Measurements from ENCODE around the gene BICRA. TPM values are rescaled to one million over a fixed set of nuclear protein-coding genes. Genes with fewer than 3 reads are reported as not detected.

Gene BICRA
- total and polyA plus RNA-seq, 2 donors (not counting 1 experiment from before 2014, with no cell fraction given), result 14.1 to 34.7 TPM

- Histone ChIP-seq H4K20me1 (ENCODE audit: control insufficient read depth, insufficient read depth, low read length, poor library complexity, severe bottlenecking) (no peaks in the 10 kb centered on the region), H3K9me3 (ENCODE audit: control extremely low read depth in 1 of 3, control insufficient read depth in 2 of 3, insufficient read depth in 1 of 3, low read length in 2 of 3) (peaks cover 0 to 5% (median 0%) of the 10 kb centered on the region in 3 donors), H3K79me2 (ENCODE audit: control insufficient read depth, insufficient read depth, low read length) (no peaks in the 10 kb centered on the region), H3K27me3 (replicated peaks in 1 of 4; ENCODE audit: control extremely low read depth in 1 of 4, control insufficient read depth in 3 of 4, insufficient read depth in 4 of 4, low read length in 3 of 4) (peaks cover 0 to 12% (median 0%) of the 10 kb centered on the region in 4 experiments), H3K27ac (ENCODE audit: low read length in 2 of 2) (no peak overlapping the region), H2AFZ (ENCODE audit: insufficient read depth, low read depth, low read length, poor library complexity, severe bottlenecking) (no peak overlapping the region), H3K4me1 (ENCODE audit: control insufficient read depth in 2 of 2, insufficient read depth in 2 of 2, low read length in 2 of 2) (no peaks in the 10 kb centered on the region), H3K4me3 (ENCODE audit: control extremely low read depth in 1 of 5, extremely low read depth in 1 of 5, insufficient read depth in 1 of 5, low read depth in 2 of 5, low read length in 4 of 5) (no peak overlapping the region), H3K9ac (ENCODE audit: low read length) (no peak overlapping the region), H3K36me3 (replicated peaks in 1 of 2; ENCODE audit: control extremely low read depth in 1 of 2, control insufficient read depth in 1 of 2, extremely low read depth in 1 of 2, insufficient read depth in 2 of 2, low read length in 1 of 2) (no peaks in the 10 kb centered on the region), H3K4me2 (replicated peaks; ENCODE audit: low read depth, low read length, poor library complexity, severe bottlenecking) (no peak overlapping the region)
- H3K9me3 Mint-ChIP-seq (ENCODE audit: insufficient read depth), result no peaks in the 10 kb centered on the region
- intact Hi-C loops (cut with micrococcal nuclease), result no loop called here
- ChIA-PET POLR2A (no interaction called here), CTCF (no interaction called here)
- no peaks in the 10 kb centered on the region for H3K4me1 Mint-ChIP-seq
- no peak overlapping the region for H3K27ac Mint-ChIP-seq
- H3K4me3 Mint-ChIP-seq, result no peak overlapping the region
- 93% methylated on average over 12 of the region's 14 CpGs for WGBS (ENCODE audit: insufficient coverage)
- ATAC-seq (ENCODE audit: low read depth) (no peak), DNase-seq (no peak)
- peaks cover 34% of the 10 kb centered on the region for H3K27me3 Mint-ChIP-seq
- TF ChIP-seq EZH2 (IDR thresholded peaks at IDR 0.05; ENCODE audit: borderline replicate concordance, insufficient read depth, low read depth, low read length, poor library complexity, severe bottlenecking) (no peak), CTCF (IDR thresholded peaks at IDR 0.05) (no peak)
Observed at GRCh38 chr19:47720669-47721422, 111.9 kb downstream of the BICRA start.

- no peak overlapping the region for H3K4me3 ChIP-seq (ENCODE audit: control extremely low read depth in 1 of 5, extremely low read depth in 1 of 5, insufficient read depth in 1 of 5, low read depth in 2 of 5, low read length in 4 of 5)
- H3K4me2 ChIP-seq (replicated peaks; ENCODE audit: low read depth, low read length, poor library complexity, severe bottlenecking), result no peak overlapping the region
- ATAC-seq (ENCODE audit: low read depth) (no peak), DNase-seq (no peak)
- peaks cover 0 to 9% (median 0%) of the 10 kb centered on the region in 4 experiments for H3K27me3 ChIP-seq (replicated peaks in 1 of 4; ENCODE audit: control extremely low read depth in 1 of 4, control insufficient read depth in 3 of 4, insufficient read depth in 4 of 4, low read length in 3 of 4)
- no peaks in the 10 kb centered on the region for H3K79me2 ChIP-seq (ENCODE audit: control insufficient read depth, insufficient read depth, low read length)
- H3K4me1 Mint-ChIP-seq, result no peaks in the 10 kb centered on the region
- no peak overlapping the region for H2AFZ ChIP-seq (ENCODE audit: insufficient read depth, low read depth, low read length, poor library complexity, severe bottlenecking)
- no peak overlapping the region for H3K9ac ChIP-seq (ENCODE audit: low read length)
- H3K9me3 ChIP-seq (ENCODE audit: control extremely low read depth in 1 of 3, control insufficient read depth in 2 of 3, insufficient read depth in 1 of 3, low read length in 2 of 3), result no peaks in the 10 kb centered on the region
- intact Hi-C loops (cut with micrococcal nuclease), result no loop called here
- no peak overlapping the region for H3K27ac ChIP-seq (ENCODE audit: low read length in 2 of 2)
- H4K20me1 ChIP-seq (ENCODE audit: control insufficient read depth, insufficient read depth, low read length, poor library complexity, severe bottlenecking), result no peaks in the 10 kb centered on the region
- ChIA-PET CTCF (interaction anchor here (0.6 to 1.3 kb wide), 3 partner anchors 22 to 289 kb away, joined by 3 to 5 read pairs (median 3); no protein-coding TSS in a partner anchor), POLR2A (no interaction called here)
- H3K4me1 ChIP-seq (ENCODE audit: control insufficient read depth in 2 of 2, insufficient read depth in 2 of 2, low read length in 2 of 2), result no peaks in the 10 kb centered on the region
- no peak overlapping the region for H3K27ac Mint-ChIP-seq
- no peaks in the 10 kb centered on the region for H3K9me3 Mint-ChIP-seq (ENCODE audit: insufficient read depth)
- peaks cover 31% of the 10 kb centered on the region for H3K27me3 Mint-ChIP-seq
- H3K4me3 Mint-ChIP-seq, result no peak overlapping the region
- 17% methylated on average over 7 of the region's 7 CpGs for WGBS (ENCODE audit: insufficient coverage)
- H3K36me3 ChIP-seq (replicated peaks in 1 of 2; ENCODE audit: control extremely low read depth in 1 of 2, control insufficient read depth in 1 of 2, extremely low read depth in 1 of 2, insufficient read depth in 2 of 2, low read length in 1 of 2), result no peaks in the 10 kb centered on the region
- no peak for TF ChIP-seq EZH2 (IDR thresholded peaks at IDR 0.05; ENCODE audit: borderline replicate concordance, insufficient read depth, low read depth, low read length, poor library complexity, severe bottlenecking)
Observed at GRCh38 chr19:47723581-47723940, 114.6 kb downstream of the BICRA start.
